ENCODE measurements around the gene ZFP57.
"Not testable (repeated sequence)": the region's sequence is repeated elsewhere in the genome, so short reads cannot be mapped to it uniquely, and the experiment has no call there.

Gene ZFP57

DNA sequence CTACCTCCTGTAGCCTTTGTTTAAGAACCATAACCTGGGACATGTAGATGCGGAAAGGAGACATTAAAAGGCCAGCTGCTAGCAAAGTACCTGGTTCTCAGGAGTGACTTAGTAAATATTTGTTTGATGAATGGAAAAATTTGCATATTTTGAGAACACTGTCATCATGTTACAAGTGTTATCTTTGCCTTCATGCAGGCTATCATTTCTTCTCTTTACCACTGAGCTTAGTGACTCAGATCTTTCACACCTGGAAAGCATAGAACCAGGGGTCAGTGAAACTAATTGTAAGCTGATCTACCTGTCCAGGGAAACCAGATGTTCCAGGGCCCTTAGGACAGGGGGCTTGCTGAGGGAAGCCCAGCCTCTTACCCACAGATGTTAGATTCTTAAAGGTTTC is 5.4 kb downstream of the ZFP57 start:
- Histone ChIP-seq H3K27ac (no peak overlapping the region), H3K27me3 (peaks cover 11% of the 10 kb centered on the region), H3K4me1 (ENCODE audit: control insufficient read depth in 1 of 2, insufficient read depth in 1 of 2, low read depth in 1 of 2, low read length in 1 of 2) (no peaks in the 10 kb centered on the region), H3K4me3 (ENCODE audit: low read depth in 1 of 2, low read length in 1 of 2) (no peak overlapping the region), H3K36me3 (no peaks in the 10 kb centered on the region), H3K9me3 (no peaks in the 10 kb centered on the region)
- TF ChIP-seq, protein P1, sequence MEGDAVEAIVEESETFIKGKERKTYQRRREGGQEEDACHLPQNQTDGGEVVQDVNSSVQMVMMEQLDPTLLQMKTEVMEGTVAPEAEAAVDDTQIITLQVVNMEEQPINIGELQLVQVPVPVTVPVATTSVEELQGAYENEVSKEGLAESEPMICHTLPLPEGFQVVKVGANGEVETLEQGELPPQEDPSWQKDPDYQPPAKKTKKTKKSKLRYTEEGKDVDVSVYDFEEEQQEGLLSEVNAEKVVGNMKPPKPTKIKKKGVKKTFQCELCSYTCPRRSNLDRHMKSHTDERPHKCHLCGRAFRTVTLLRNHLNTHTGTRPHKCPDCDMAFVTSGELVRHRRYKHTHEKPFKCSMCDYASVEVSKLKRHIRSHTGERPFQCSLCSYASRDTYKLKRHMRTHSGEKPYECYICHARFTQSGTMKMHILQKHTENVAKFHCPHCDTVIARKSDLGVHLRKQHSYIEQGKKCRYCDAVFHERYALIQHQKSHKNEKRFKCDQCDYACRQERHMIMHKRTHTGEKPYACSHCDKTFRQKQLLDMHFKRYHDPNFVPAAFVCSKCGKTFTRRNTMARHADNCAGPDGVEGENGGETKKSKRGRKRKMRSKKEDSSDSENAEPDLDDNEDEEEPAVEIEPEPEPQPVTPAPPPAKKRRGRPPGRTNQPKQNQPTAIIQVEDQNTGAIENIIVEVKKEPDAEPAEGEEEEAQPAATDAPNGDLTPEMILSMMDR (IDR thresholded peaks at IDR 0.05), result no peak

DNA sequence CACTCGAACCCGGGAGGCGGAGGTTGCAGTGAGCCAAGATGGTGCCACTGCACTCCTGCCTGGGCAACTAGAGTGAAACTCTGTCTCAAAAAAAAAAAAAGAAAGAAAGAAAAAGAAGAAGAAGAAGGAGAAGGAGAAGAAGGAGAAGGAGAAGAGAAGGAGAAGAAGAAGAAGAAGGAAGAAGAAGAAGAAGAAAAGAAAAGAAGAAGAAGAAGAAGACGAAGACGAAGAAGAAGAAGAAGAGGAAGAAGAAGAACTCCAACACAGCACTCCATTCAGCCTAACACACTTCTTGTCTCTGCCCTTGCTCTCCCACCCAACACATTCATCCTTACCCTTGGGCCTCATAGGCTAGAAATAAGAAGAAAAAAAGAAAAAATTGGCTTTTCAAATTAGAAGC is 6.9 kb downstream of the ZFP57 start:
- Histone ChIP-seq H3K27me3 (peaks cover 27% of the 10 kb centered on the region), H3K27ac (no peak overlapping the region), H3K9me3 (no peaks in the 10 kb centered on the region), H3K4me3 (ENCODE audit: low read depth in 1 of 2, low read length in 1 of 2) (no peak overlapping the region), H3K36me3 (no peaks in the 10 kb centered on the region), H3K4me1 (ENCODE audit: control insufficient read depth in 1 of 2, insufficient read depth in 1 of 2, low read depth in 1 of 2, low read length in 1 of 2) (no peaks in the 10 kb centered on the region)
- TF ChIP-seq, protein P1 (IDR thresholded peaks at IDR 0.05), result no peak

DNA sequence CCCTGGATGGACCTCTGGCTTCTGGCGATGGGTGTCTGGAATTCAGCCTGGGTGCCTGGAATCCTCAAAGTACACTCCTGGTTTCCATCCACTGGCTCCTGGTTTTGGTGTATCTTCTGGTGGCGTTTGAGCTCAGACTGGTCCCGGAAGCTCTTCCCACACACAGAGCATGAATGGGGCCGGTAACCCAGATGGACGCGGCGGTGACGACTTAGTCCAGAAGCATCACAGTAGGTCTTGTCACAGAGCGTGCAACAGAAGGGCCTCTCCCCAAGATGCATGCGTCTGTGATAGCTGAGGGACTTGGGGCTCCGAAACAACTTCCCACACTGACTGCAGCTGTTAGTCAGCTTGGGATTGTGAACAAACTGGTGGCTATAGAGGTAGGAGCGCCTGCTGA is 7.8 kb downstream of the ZFP57 start:
- Histone ChIP-seq H3K4me3 (ENCODE audit: low read depth in 1 of 2, low read length in 1 of 2) (no peak overlapping the region), H3K4me1 (ENCODE audit: control insufficient read depth in 1 of 2, insufficient read depth in 1 of 2, low read depth in 1 of 2, low read length in 1 of 2) (no peaks in the 10 kb centered on the region), H3K36me3 (no peaks in the 10 kb centered on the region), H3K27ac (no peak overlapping the region), H3K9me3 (no peaks in the 10 kb centered on the region), H3K27me3 (peaks cover 32% of the 10 kb centered on the region)
- TF ChIP-seq, protein P1 (IDR thresholded peaks at IDR 0.05), result no peak

- H3K27me3 ChIP-seq, result peaks cover 42% of the 10 kb centered on the region
- not testable (repeated sequence) for H3K4me1 ChIP-seq (ENCODE audit: control insufficient read depth in 1 of 2, insufficient read depth in 1 of 2, low read depth in 1 of 2, low read length in 1 of 2); H3K36me3 ChIP-seq; H3K27ac ChIP-seq; H3K9me3 ChIP-seq; H3K4me3 ChIP-seq (ENCODE audit: low read depth in 1 of 2, low read length in 1 of 2)
These were observed 8.8 kb downstream of the ZFP57 start for GRCh38 chr6:29672116-29672515.

DNA sequence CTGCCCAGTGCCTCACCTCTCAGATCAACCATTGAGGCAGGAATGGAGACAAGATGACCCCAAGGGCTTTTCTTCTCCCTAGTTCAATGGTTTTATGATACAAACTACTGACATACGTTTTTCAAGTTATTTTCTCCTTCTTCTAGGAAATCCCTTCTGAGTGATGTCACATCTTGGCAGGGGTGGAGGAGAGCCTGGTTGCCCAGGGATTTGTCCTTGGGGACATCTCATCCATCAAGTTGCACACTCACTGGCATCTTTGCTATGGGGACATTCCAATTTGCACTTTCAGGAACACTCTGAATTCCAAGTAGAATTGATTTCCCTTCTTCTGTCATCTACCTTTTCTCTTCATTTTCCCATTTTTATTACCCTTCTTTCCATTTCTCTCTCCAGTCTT is 9.9 kb downstream of the ZFP57 start:
- Histone ChIP-seq H3K9me3 (no peaks in the 10 kb centered on the region), H3K27ac (no peak overlapping the region), H3K4me3 (ENCODE audit: low read depth in 1 of 2, low read length in 1 of 2) (no peak overlapping the region), H3K36me3 (no peaks in the 10 kb centered on the region), H3K4me1 (ENCODE audit: control insufficient read depth in 1 of 2, insufficient read depth in 1 of 2, low read depth in 1 of 2, low read length in 1 of 2) (no peaks in the 10 kb centered on the region), H3K27me3 (peaks cover 52% of the 10 kb centered on the region)
- TF ChIP-seq, protein P1 (IDR thresholded peaks at IDR 0.05), result no peak

DNA sequence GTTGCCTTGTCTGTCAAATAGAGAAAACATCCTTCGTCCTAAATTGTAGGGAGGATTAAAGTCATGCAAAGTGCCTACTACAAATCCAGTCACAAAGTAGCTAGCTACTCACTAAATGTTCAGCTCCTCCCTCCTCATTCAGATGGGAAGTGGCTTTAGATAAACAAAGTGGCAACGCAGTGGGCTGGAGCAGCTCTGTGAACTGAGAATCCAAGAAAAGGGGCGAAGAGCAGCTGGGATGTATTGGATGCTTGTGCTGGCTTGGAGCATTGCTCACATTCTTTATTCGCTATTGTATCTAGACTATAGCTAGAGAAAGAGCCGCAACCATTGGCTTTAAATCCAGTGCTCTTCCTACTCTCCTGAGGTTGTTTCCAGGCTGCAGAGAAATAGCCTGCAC is 13.8 kb downstream of the ZFP57 start:
- H3K4me1 ChIP-seq (ENCODE audit: control insufficient read depth in 1 of 2, insufficient read depth in 1 of 2, low read depth in 1 of 2, low read length in 1 of 2), result no peaks in the 10 kb centered on the region
- H3K4me3 ChIP-seq (ENCODE audit: low read depth in 1 of 2, low read length in 1 of 2), result no peak overlapping the region
- no peak overlapping the region for H3K27ac ChIP-seq
- H3K36me3 ChIP-seq, result no peaks in the 10 kb centered on the region
- TF ChIP-seq, protein P1 (IDR thresholded peaks at IDR 0.05), result no peak
- H3K27me3 ChIP-seq, result peaks cover 87% of the 10 kb centered on the region
- no peaks in the 10 kb centered on the region for H3K9me3 ChIP-seq
